Heart right ventricle (tissue), 16 donors: ENCODE measurements around the gene ARHGAP32. TPM values are rescaled to one million over a fixed set of nuclear protein-coding genes. Genes with fewer than 3 reads are reported as not detected.
A peak's percentile ranks its signal among the peaks of the same experiment; 100 is the strongest.

Source experiments
- ATAC-seq, 8 donors: fragments of 200-7000 bp; cut with Tn5 transposase; one replicate each; pipeline ENCODE4 v1.9.1; 2020; ENCODE audit warnings: mild to moderate bottlenecking in 8 of 8, moderate library complexity in 8 of 8, moderate number of reproducible peaks in 1 of 8
- DNase-seq, 2 donors: peaks; one replicate each; pipeline ENCODE4 v3.0.0-alpha.2; 2020
- H3K27ac ChIP-seq, 10 donors: fragments of 200-600 bp; sonication (generic) in 2 of 10; one replicate each; pipeline versions ENCODE4 v1.5.0 to v1.8.0; 2020 to 2022; ENCODE audit warnings: mild to moderate bottlenecking in 3 of 10
- H3K27me3 ChIP-seq, 7 donors: fragments of 200-600 bp; one replicate each; pipeline ENCODE4 v1.8.0; 2021 to 2022; ENCODE audit warnings: mild to moderate bottlenecking in 2 of 7
- H3K36me3 ChIP-seq, 9 donors: fragments of 200-600 bp; sonication (generic) in 1 of 9; one replicate each; pipeline versions ENCODE4 v1.5.0 to v1.8.0; 2020 to 2022; ENCODE audit warnings: mild to moderate bottlenecking in 2 of 9
- H3K4me1 ChIP-seq, 9 donors: fragments of 200-600 bp; sonication (generic) in 1 of 9; one replicate each; pipeline versions ENCODE4 v1.5.0 to v1.8.0; 2020 to 2022; ENCODE audit warnings: mild to moderate bottlenecking in 4 of 9
- H3K4me3 ChIP-seq, 10 donors: fragments of 200-600 bp; sonication (generic) in 2 of 10; one replicate each; pipeline versions ENCODE4 v1.5.0 to v1.8.0; 2020 to 2022; ENCODE audit warnings: mild to moderate bottlenecking in 7 of 10, moderate library complexity in 2 of 10
- H3K9me3 ChIP-seq, 11 donors: fragments of 200-600 bp in 10 of 11; sonication (generic) in 2 of 11; one replicate each; pipeline versions ENCODE4 v1.5.0 to v1.8.0; 2013 to 2022; ENCODE audit warnings: mild to moderate bottlenecking in 2 of 11, control low read depth in 1 of 11, moderate library complexity in 1 of 11
- WGBS, 2 donors: extraction: QIAGEN DNeasy Blood & Tissue Kit; methylation state at CpG; one replicate each; pipeline ENCODE4 v1.1.7; 2013; ENCODE audit warnings: inconsistent platforms in 1 of 2; 5-methylcytosine and 5-hydroxymethylcytosine counted together
- intact Hi-C, 10 donors: fragments of 100-400 bp; cut with DNase I; formaldehyde crosslinking; loops; one replicate each; pipeline versions ENCODE4 v1.11.1 to v1.14.2; 2022
- polyA plus RNA-seq, 2 donors: library from polyadenylated mRNA; stranded (reverse); fragments of 200-250 nt; gene quantifications; one replicate each; pipeline ENCODE4 v1.2.3, GENCODE V29; 2013
- total RNA-seq, 10 donors: library from RNA; stranded (reverse); fragmentation: NEBNext Ultra II Directional in 3 of 10; extraction: Animal tissue kit (Norgen Biotek cat#: 25700) in 3 of 10; gene quantifications; one replicate each; pipeline versions ENCODE4 v1.2.1 to v1.2.4, GENCODE V29; 2021 to 2023
- TF ChIP-seq, protein P1 (sequence below), 9 donors: fragments of 200-600 bp; sonication (generic) in 2 of 9; IDR thresholded peaks; one replicate each; pipeline versions ENCODE4 v1.5.0 to v1.8.0; 2021 to 2022; ENCODE audit warnings: antibody characterized with exemption in 9 of 9, mild to moderate bottlenecking in 5 of 9, moderate library complexity in 1 of 9
- donor health status: Arrhythmogenic right ventricular cardiomyopathy.
- donor health status: ischemic (EF 13 %, LVEDD 7.1; RV severe dilation, severe dysfunction).
- donor health status: healthy with polysubstance abuse.
- donor health status: DM: no; HTN: yes; CAD: no.
- donor health status: DM: no; HTN: no; CAD: no.
- donor health status: ischemic (EF 25% LVEDD 6.9; RV normal size, moderate dysfunction).
- donor health status: ischemic (EF 25% LVEDD 5.7; RV mildly dilated, moderate dysfunction).
- donor health status: healthy.
- donor health status: DM: yes; HTN: yes; CAD: no.
- donor health status: Ischemic cardiomyopathy.
- donor health status: ischemic (EF 35%, LVEDD 5.7; RV mildly dilated, moderate dysfunction).
- donor health status: nonischemic (EF 11% LVEDD 7.7; RV severe dilation, severe dysfunction).
- donor health status: DM: yes; HTN: yes; CAD: no.
- donor health status: PGD.
- donor health status: ischemic (EF 29% LVEDD 5.4; RV normal size, mild dysfunction).
- donor health status: nonischemic (EF 23%, LVEDD 6.1; RV moderate dilation, normal function).

The ARHGAP32 gene
- total and polyA plus RNA-seq, 12 donors: 1.0 to 8.7 (median 4.4) TPM

DNA sequence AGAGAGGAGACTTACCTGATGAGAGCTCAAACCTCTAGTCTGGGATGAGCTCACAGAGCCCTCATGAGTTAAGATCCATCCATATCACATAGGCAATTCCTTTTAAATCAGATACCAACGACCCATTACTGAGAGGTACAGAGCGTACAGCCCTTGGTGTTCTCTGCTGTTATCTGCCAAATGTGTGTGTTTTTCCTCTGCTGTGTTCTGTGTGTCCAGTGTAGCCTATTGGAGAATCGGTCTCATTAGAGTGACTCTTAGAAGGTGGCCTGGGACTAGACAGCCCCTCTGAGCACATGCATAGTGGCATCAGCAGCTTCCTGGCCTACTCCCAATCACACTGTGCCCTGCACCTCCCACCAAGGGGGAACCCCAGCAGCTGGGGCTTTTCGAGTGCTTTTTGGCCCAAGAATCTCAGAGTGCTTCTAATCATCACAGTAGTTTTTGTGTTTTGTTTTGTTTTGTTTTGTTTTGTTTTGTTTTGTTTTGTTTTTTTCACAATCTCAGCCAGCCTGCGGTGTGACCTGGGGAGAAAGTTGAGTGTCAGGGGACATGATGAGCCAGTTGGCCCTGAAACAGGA lies 274.9 kb downstream of the ARHGAP32 start:
- Histone ChIP-seq H3K27ac (no peak overlapping the region), H3K9me3 (no peaks in the 10 kb centered on the region), H3K4me1 (peaks cover 0 to 16% (median 5%) of the 10 kb centered on the region in 9 donors), H3K36me3 (no peaks in the 10 kb centered on the region), H3K4me3 (no peak overlapping the region), H3K27me3 (peaks cover 0 to 5% (median 0%) of the 10 kb centered on the region in 7 donors)
- intact Hi-C loops: no loop called here
- 41 to 57% methylated on average over 5 of the region's 5 CpGs for WGBS, 2 donors
- DNase-seq: no peak
- ATAC-seq: peak in 1 of 8 donors; percentile 80
- TF ChIP-seq, protein P1, sequence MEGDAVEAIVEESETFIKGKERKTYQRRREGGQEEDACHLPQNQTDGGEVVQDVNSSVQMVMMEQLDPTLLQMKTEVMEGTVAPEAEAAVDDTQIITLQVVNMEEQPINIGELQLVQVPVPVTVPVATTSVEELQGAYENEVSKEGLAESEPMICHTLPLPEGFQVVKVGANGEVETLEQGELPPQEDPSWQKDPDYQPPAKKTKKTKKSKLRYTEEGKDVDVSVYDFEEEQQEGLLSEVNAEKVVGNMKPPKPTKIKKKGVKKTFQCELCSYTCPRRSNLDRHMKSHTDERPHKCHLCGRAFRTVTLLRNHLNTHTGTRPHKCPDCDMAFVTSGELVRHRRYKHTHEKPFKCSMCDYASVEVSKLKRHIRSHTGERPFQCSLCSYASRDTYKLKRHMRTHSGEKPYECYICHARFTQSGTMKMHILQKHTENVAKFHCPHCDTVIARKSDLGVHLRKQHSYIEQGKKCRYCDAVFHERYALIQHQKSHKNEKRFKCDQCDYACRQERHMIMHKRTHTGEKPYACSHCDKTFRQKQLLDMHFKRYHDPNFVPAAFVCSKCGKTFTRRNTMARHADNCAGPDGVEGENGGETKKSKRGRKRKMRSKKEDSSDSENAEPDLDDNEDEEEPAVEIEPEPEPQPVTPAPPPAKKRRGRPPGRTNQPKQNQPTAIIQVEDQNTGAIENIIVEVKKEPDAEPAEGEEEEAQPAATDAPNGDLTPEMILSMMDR (IDR thresholded peaks at IDR 0.05): no peak

DNA sequence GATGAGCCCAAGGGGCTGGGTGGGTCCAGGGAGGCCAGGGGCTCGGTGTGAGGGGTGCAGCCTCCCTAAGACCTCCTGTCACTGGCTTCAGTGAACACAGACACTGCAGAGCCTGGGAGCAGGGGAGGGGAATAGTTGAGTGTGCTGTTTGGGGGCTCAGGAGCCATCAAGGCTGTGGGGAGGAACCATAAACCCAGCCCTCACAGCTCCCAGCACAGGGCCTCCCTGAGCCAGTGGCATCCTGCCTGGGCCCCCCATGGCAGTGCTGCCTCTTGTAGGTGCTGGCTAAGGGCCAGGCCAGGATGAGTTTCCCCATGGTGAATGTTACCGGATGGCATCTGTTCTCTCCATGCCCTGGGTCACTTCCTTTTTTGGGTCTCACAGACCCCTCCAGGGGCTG lies 275.4 kb downstream of the ARHGAP32 start:
- H3K4me1 ChIP-seq: peaks cover 0 to 16% (median 5%) of the 10 kb centered on the region in 9 donors
- H3K36me3 ChIP-seq: no peaks in the 10 kb centered on the region
- H3K4me3 ChIP-seq: no peak overlapping the region
- H3K27ac ChIP-seq: no peak overlapping the region
- DNase-seq: no peak
- intact Hi-C loops: no loop called here
- no peaks in the 10 kb centered on the region for H3K9me3 ChIP-seq
- peaks cover 0 to 5% (median 0%) of the 10 kb centered on the region in 7 donors for H3K27me3 ChIP-seq
- peak in 1 of 8 donors; percentile 5 for ATAC-seq
- WGBS, 2 donors: 84% methylated on average over 2 of the region's 2 CpGs
- TF ChIP-seq, protein P1 (IDR thresholded peaks at IDR 0.05): no peak

DNA sequence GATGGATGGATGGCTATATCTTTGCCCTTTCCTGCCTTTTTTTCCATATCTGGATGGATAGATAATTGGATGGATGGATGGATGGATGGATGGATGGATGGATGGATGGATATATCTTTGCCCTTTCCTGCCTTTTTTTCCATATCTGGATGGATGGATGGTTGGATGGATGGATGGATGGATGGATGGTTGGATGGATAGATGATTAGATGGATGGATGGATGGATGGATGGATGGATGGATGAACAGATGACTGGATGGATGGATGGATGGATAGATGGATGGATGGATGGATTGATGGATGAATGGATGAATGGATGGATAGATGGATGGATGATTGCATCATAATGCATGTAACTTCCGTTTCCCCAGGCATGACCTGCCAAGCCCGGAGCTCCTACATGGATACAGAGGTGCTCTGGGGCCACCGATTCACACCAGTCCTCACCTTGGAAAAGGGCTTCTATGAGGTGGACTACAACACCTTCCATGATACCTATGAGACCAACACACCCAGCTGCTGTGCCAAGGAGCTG lies 276.0 kb downstream of the ARHGAP32 start:
- ATAC-seq (no peak), DNase-seq (no peak)
- peaks cover 0 to 16% (median 5%) of the 10 kb centered on the region in 9 donors for H3K4me1 ChIP-seq
- no peak overlapping the region for H3K4me3 ChIP-seq
- no peaks in the 10 kb centered on the region for H3K9me3 ChIP-seq
- TF ChIP-seq, protein P1 (IDR thresholded peaks at IDR 0.05): no peak
- H3K36me3 ChIP-seq: no peaks in the 10 kb centered on the region
- H3K27ac ChIP-seq: no peak overlapping the region
- intact Hi-C loops: no loop called here
- 60 to 79% methylated on average over 3 of the region's 3 CpGs for WGBS, 2 donors
- peaks cover 0 to 5% (median 0%) of the 10 kb centered on the region in 7 donors for H3K27me3 ChIP-seq

DNA sequence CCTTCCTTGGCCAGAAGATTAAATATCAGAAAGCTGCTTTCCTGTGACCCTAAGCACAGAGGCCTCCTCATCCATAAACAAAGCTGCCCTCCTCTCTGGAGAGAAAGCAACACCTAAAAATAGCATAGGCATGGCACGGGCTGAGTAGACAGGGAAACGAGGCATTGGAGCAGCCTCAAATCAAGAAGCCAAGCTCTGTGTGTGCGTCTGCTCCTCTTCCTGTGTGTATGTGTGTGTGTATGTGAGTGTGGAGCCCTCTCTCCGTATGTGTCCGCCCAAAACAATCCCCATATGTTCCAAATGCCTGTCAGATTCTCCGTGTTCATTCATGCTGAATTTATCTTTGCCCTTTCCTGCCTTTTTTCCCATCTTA lies 277.0 kb downstream of the ARHGAP32 start:
- intact Hi-C loops: no loop called here
- TF ChIP-seq, protein P1 (IDR thresholded peaks at IDR 0.05): no peak
- peak overlapping the region in 4 of 10 donors; percentile 31 to 50 (median 42) for H3K27ac ChIP-seq
- no peak overlapping the region for H3K4me3 ChIP-seq
- peaks cover 0 to 5% (median 0%) of the 10 kb centered on the region in 7 donors for H3K27me3 ChIP-seq
- DNase-seq (no peak), ATAC-seq (peak; percentile 36 to 88 (median 72))
- H3K36me3 ChIP-seq: no peaks in the 10 kb centered on the region
- H3K4me1 ChIP-seq: peaks cover 0 to 16% (median 5%) of the 10 kb centered on the region in 9 donors
- no peaks in the 10 kb centered on the region for H3K9me3 ChIP-seq
- WGBS, 2 donors: 29 to 35% methylated on average over 6 of the region's 6 CpGs

Other genes with a start within 250 kb of the ARHGAP32 start
- gene TP53AIP1, start 249.5 kb downstream of the ARHGAP32 start, total RNA-seq: not detected
- under 1 TPM in 1 of 2 donors, not detected in 1; 0.01 TPM for gene TP53AIP1, start 249.5 kb downstream of the ARHGAP32 start, polyA plus RNA-seq
- gene BARX2, start 183.5 kb upstream of the ARHGAP32 start, total RNA-seq: not detected
- gene BARX2, start 183.5 kb upstream of the ARHGAP32 start, polyA plus RNA-seq: under 1 TPM in 1 of 2 donors, not detected in 1; 0.01 TPM